Astrocyte of the spinal cord (primary cell): ENCODE results near the gene RAMACL.

Experiments used
- DNase-seq: peaks from one replicate; pipeline ENCODE4 v3.0.0; 2011; ENCODE audit warnings: low read depth, low spot score
- H3K4me3 ChIP-seq: 2 replicates; pipeline ENCODE4 v1.5.1; 2011; ENCODE audit warnings: low read depth, mild to moderate bottlenecking, low read length, moderate library complexity
- CTCF ChIP-seq: IDR thresholded peaks from 2 replicates; pipeline ENCODE4 v1.5.1; 2012; ENCODE audit warnings: low read depth, mild to moderate bottlenecking, low read length, inconsistent platforms
- in situ Hi-C: cut with HindIII; loops from 2 replicates; pipeline ENCODE4 v1.10.0; 2017; ENCODE audit warnings: low sequenced_read_pairs

RAMACL gene

GRCh38 chr6:166534658-166535406 is 51.6 kb downstream of the RAMACL start:
- DNase-seq = no peak
- no peak overlapping the region for H3K4me3 ChIP-seq
- TF ChIP-seq CTCF = no peak
- in situ Hi-C loops = no loop called here

- no peak for DNase-seq
- in situ Hi-C loops = no loop called here
- TF ChIP-seq CTCF = no peak
- H3K4me3 ChIP-seq = no peak overlapping the region
Measured at GRCh38 chr6:166533205-166533824, 53.2 kb downstream of the RAMACL start.
